ENCODE data around the gene STARD8. TPM values are rescaled to one million over a fixed set of nuclear protein-coding genes. Genes with fewer than 3 reads are reported as not detected.

The STARD8 gene
- total and polyA plus RNA-seq, 4 donors, result 1.8 to 10.7 (median 8.3) TPM

- Histone ChIP-seq H3K9ac (ENCODE audit: low read depth in 1 of 2, low read length in 2 of 2) (no peak overlapping the region), H3K4me3 (ENCODE audit: low read depth in 1 of 3, low read length in 3 of 3) (no peak overlapping the region), H3K4me1 (ENCODE audit: control insufficient read depth in 4 of 4, insufficient read depth in 4 of 4, low read length in 3 of 4) (peaks cover 0 to 2% (median 0%) of the 10 kb centered on the region in 4 donors), H3K9me3 (ENCODE audit: control insufficient read depth in 4 of 4, low read length in 3 of 4) (no peaks in the 10 kb centered on the region), H3K27ac (ENCODE audit: low read depth in 1 of 2, low read length in 2 of 2) (no peak overlapping the region), H3K36me3 (ENCODE audit: control insufficient read depth in 4 of 4, insufficient read depth in 3 of 4, low read depth in 1 of 4, low read length in 3 of 4) (no peaks in the 10 kb centered on the region), H3K27me3 (ENCODE audit: control insufficient read depth in 4 of 4, insufficient read depth in 4 of 4, low read length in 3 of 4) (no peaks in the 10 kb centered on the region)
- no peak for DNase-seq (ENCODE audit: low spot score)
- 89% methylated on average over 3 of the region's 3 CpGs for WGBS
- TF ChIP-seq RAD21 (IDR thresholded peaks at IDR 0.05) (no peak), ATF3 (IDR thresholded peaks at IDR 0.05) (no peak), ZBTB33 (IDR thresholded peaks at IDR 0.05) (no peak), HNF4A (conservative IDR thresholded peaks at IDR 0.05) (no peak), FOXA1 (IDR thresholded peaks at IDR 0.05) (no peak), GABPA (IDR thresholded peaks at IDR 0.05 in 1 of 2, conservative IDR thresholded peaks at IDR 0.05 in 1 of 2) (no peak), NR2F2 (IDR thresholded peaks at IDR 0.05) (no peak), REST (IDR thresholded peaks at IDR 0.05) (no peak)
These were observed 22.4 kb downstream of the STARD8 start for GRCh38 chrX:68669871-68670270.

- DNase-seq (ENCODE audit: low spot score), result no peak
- no peaks in the 10 kb centered on the region for H3K9me3 ChIP-seq (ENCODE audit: control insufficient read depth in 4 of 4, low read length in 3 of 4)
- H3K9ac ChIP-seq (ENCODE audit: low read depth in 1 of 2, low read length in 2 of 2), result no peak overlapping the region
- no peaks in the 10 kb centered on the region for H3K27me3 ChIP-seq (ENCODE audit: control insufficient read depth in 4 of 4, insufficient read depth in 4 of 4, low read length in 3 of 4)
- no peak overlapping the region for H3K4me3 ChIP-seq (ENCODE audit: low read depth in 1 of 3, low read length in 3 of 3)
- TF ChIP-seq ZBTB33 (IDR thresholded peaks at IDR 0.05), result no peak
- peak; percentile 80 for TF ChIP-seq NR2F2 (IDR thresholded peaks at IDR 0.05)
- no peak for TF ChIP-seq MAX (IDR thresholded peaks at IDR 0.05)
- peaks cover 0 to 2% (median 0%) of the 10 kb centered on the region in 4 donors for H3K4me1 ChIP-seq (ENCODE audit: control insufficient read depth in 4 of 4, insufficient read depth in 4 of 4, low read length in 3 of 4)
- H3K36me3 ChIP-seq (ENCODE audit: control insufficient read depth in 4 of 4, insufficient read depth in 3 of 4, low read depth in 1 of 4, low read length in 3 of 4), result no peaks in the 10 kb centered on the region
- H3K27ac ChIP-seq (ENCODE audit: low read depth in 1 of 2, low read length in 2 of 2), result no peak overlapping the region
These were observed 23.8 kb downstream of the STARD8 start for GRCh38 chrX:68671221-68671620.

Data from liver (tissue), 9 donors.